OCI-LY1 (cell line): ENCODE results near the gene ABCC6.
"Not testable (repeated sequence)": the region's sequence is repeated elsewhere in the genome, so short reads cannot be mapped to it uniquely, and the experiment has no call there.

Experiments
- EZH2 ChIP-seq: fragments of 200-600 bp; sonication (generic), shearing (Covaris generic); IDR thresholded peaks from 2 replicates; pipeline ENCODE4 v1.8.0; 2017; ENCODE audit warnings: borderline replicate concordance, mixed run types, mild to moderate bottlenecking, antibody characterized with exemption, low read length, moderate library complexity, mixed read lengths
- TF ChIP-seq, protein P1 (sequence below): fragments of 200-600 bp; sonication (generic), shearing (Covaris generic); IDR thresholded peaks from 2 replicates; pipeline ENCODE4 v1.5.1; 2017; ENCODE audit warnings: mild to moderate bottlenecking, antibody characterized with exemption, low read length, moderate library complexity, mixed read lengths

DNA sequence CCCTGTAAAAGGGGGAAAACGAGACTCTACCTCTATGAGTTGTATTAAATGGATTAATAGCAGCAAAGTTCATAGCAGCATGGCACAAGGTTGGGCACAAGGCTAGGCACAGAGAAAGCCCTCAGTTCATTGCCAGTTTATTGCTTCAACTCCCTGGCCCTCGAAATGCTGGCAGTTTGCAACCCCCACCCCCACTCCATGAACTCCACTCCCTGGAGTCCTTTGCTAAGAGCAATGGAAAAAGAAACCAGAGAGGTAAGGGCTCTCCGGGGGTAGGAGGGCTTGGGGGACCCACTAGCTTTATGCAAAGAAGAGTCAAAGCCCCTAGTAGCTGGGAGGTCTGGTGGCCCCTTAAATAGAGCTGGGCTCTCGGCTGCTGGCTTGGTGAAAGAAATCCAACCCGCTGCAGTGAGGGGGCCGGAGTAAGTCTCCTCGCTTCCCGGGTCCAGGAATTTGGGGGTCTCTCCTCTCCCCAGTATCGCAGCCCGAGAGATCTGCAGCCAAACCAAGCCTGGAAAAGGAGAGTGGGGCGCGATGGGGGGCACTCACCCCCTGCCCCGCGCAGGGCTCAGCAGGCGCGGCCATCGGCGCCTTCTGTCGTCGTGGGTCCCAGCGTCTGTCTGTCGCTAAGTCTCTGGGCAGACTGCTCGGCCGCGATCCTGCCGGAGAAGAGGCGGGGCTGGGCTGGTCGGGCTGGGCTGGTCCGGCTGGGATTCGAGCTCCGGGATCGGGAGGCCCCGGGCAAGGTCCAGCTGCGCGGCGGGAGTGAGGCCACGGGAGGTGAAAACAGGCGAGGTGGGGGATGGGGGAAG lies at the start of gene ABCC6:
- TF ChIP-seq, protein P1, sequence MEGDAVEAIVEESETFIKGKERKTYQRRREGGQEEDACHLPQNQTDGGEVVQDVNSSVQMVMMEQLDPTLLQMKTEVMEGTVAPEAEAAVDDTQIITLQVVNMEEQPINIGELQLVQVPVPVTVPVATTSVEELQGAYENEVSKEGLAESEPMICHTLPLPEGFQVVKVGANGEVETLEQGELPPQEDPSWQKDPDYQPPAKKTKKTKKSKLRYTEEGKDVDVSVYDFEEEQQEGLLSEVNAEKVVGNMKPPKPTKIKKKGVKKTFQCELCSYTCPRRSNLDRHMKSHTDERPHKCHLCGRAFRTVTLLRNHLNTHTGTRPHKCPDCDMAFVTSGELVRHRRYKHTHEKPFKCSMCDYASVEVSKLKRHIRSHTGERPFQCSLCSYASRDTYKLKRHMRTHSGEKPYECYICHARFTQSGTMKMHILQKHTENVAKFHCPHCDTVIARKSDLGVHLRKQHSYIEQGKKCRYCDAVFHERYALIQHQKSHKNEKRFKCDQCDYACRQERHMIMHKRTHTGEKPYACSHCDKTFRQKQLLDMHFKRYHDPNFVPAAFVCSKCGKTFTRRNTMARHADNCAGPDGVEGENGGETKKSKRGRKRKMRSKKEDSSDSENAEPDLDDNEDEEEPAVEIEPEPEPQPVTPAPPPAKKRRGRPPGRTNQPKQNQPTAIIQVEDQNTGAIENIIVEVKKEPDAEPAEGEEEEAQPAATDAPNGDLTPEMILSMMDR = not testable (repeated sequence)
- TF ChIP-seq EZH2 = not testable (repeated sequence)
